Measurements from ENCODE around the gene PDE6A.

DNA sequence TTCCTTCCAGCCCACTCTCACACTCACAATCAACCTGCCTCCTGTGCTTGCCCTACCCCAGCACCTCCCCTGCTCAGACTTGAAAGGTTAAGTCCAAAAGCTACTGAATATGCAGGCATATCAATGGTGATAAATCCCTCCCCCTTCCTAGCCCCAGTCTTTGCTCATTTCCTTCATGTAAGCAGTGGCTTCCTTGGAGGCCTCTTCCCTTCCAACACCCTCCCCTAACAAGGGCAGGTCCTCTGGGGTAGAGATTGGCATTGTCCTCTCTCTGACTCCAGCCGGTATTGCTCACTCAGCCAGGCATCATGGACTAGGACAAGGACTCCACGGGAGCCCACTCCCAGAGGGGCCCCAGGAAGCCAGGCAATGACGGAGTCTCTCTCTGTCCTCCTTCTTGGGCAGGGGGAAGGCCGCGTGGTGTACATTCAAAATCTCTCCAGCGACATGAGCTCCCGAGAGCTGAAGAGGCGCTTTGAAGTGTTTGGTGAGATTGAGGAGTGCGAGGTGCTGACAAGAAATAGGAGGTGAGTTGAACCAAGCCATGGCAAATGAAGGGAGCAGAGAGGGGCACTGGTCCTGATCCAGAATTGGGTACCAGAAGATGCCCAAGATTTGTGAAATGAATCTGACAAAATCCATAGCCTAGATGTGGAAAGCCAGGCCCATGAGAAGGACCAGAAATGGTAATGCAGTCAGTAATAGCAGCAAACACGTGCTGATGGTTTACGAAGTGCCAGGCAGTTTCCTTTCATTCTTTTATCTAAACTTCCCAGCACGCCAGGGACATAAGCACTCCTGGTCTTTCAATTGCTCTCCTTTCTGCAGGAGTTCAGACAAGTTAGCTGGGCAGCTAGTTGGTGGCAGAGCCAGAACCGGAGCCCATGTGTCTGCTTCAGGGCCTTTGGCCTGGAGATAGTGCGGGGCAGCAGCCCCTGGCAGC lies 102.5 kb downstream of the PDE6A start:
- TF ChIP-seq RCOR1 (IDR thresholded peaks at IDR 0.05; ENCODE audit: borderline replicate concordance in 1 of 2, low read depth in 2 of 2, low read length in 2 of 2), result no peak
- TF ChIP-seq, protein P1, sequence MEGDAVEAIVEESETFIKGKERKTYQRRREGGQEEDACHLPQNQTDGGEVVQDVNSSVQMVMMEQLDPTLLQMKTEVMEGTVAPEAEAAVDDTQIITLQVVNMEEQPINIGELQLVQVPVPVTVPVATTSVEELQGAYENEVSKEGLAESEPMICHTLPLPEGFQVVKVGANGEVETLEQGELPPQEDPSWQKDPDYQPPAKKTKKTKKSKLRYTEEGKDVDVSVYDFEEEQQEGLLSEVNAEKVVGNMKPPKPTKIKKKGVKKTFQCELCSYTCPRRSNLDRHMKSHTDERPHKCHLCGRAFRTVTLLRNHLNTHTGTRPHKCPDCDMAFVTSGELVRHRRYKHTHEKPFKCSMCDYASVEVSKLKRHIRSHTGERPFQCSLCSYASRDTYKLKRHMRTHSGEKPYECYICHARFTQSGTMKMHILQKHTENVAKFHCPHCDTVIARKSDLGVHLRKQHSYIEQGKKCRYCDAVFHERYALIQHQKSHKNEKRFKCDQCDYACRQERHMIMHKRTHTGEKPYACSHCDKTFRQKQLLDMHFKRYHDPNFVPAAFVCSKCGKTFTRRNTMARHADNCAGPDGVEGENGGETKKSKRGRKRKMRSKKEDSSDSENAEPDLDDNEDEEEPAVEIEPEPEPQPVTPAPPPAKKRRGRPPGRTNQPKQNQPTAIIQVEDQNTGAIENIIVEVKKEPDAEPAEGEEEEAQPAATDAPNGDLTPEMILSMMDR (IDR thresholded peaks at IDR 0.05 in 2 of 3, conservative IDR thresholded peaks at IDR 0.05 in 1 of 3; ENCODE audit: insufficient read depth in 2 of 3, low read depth in 1 of 3, low read length in 3 of 3), result no peak
- TF ChIP-seq, protein P2, sequence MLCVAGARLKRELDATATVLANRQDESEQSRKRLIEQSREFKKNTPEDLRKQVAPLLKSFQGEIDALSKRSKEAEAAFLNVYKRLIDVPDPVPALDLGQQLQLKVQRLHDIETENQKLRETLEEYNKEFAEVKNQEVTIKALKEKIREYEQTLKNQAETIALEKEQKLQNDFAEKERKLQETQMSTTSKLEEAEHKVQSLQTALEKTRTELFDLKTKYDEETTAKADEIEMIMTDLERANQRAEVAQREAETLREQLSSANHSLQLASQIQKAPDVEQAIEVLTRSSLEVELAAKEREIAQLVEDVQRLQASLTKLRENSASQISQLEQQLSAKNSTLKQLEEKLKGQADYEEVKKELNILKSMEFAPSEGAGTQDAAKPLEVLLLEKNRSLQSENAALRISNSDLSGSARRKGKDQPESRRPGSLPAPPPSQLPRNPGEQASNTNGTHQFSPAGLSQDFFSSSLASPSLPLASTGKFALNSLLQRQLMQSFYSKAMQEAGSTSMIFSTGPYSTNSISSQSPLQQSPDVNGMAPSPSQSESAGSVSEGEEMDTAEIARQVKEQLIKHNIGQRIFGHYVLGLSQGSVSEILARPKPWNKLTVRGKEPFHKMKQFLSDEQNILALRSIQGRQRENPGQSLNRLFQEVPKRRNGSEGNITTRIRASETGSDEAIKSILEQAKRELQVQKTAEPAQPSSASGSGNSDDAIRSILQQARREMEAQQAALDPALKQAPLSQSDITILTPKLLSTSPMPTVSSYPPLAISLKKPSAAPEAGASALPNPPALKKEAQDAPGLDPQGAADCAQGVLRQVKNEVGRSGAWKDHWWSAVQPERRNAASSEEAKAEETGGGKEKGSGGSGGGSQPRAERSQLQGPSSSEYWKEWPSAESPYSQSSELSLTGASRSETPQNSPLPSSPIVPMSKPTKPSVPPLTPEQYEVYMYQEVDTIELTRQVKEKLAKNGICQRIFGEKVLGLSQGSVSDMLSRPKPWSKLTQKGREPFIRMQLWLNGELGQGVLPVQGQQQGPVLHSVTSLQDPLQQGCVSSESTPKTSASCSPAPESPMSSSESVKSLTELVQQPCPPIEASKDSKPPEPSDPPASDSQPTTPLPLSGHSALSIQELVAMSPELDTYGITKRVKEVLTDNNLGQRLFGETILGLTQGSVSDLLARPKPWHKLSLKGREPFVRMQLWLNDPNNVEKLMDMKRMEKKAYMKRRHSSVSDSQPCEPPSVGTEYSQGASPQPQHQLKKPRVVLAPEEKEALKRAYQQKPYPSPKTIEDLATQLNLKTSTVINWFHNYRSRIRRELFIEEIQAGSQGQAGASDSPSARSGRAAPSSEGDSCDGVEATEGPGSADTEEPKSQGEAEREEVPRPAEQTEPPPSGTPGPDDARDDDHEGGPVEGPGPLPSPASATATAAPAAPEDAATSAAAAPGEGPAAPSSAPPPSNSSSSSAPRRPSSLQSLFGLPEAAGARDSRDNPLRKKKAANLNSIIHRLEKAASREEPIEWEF (CRISPR knock-in tag; IDR thresholded peaks at IDR 0.05), result no peak
- no peak for TF ChIP-seq ZNF436 (CRISPR knock-in tag; IDR thresholded peaks at IDR 0.05)
- TF ChIP-seq CBX2 (IDR thresholded peaks at IDR 0.05; ENCODE audit: insufficient read depth, low read length, poor library complexity, severe bottlenecking), result no peak
- TF ChIP-seq STAT5B (CRISPR knock-in tag; IDR thresholded peaks at IDR 0.05), result no peak
- TF ChIP-seq, protein P3, sequence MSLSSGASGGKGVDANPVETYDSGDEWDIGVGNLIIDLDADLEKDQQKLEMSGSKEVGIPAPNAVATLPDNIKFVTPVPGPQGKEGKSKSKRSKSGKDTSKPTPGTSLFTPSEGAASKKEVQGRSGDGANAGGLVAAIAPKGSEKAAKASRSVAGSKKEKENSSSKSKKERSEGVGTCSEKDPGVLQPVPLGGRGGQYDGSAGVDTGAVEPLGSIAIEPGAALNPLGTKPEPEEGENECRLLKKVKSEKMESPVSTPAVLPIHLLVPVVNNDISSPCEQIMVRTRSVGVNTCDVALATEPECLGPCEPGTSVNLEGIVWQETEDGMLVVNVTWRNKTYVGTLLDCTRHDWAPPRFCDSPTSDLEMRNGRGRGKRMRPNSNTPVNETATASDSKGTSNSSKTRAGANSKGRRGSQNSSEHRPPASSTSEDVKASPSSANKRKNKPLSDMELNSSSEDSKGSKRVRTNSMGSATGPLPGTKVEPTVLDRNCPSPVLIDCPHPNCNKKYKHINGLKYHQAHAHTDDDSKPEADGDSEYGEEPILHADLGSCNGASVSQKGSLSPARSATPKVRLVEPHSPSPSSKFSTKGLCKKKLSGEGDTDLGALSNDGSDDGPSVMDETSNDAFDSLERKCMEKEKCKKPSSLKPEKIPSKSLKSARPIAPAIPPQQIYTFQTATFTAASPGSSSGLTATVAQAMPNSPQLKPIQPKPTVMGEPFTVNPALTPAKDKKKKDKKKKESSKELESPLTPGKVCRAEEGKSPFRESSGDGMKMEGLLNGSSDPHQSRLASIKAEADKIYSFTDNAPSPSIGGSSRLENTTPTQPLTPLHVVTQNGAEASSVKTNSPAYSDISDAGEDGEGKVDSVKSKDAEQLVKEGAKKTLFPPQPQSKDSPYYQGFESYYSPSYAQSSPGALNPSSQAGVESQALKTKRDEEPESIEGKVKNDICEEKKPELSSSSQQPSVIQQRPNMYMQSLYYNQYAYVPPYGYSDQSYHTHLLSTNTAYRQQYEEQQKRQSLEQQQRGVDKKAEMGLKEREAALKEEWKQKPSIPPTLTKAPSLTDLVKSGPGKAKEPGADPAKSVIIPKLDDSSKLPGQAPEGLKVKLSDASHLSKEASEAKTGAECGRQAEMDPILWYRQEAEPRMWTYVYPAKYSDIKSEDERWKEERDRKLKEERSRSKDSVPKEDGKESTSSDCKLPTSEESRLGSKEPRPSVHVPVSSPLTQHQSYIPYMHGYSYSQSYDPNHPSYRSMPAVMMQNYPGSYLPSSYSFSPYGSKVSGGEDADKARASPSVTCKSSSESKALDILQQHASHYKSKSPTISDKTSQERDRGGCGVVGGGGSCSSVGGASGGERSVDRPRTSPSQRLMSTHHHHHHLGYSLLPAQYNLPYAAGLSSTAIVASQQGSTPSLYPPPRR (CRISPR knock-in tag; IDR thresholded peaks at IDR 0.05; ENCODE audit: borderline replicate concordance), result no peak
- TF ChIP-seq POLR2A (conservative IDR thresholded peaks at IDR 0.05), result no peak
